Testis (tissue), 2 donors: Measurements from ENCODE around the gene AJUBA.

Source experiments
- CTCF ChIP-seq, 3 experiments: fragments of 450-650 bp in 2 of 3; fragments of 200-600 bp in 1 of 3; sonication (generic) in 1 of 3; IDR thresholded peaks; one replicate each; pipeline ENCODE4 v1.5.1; 2016 to 2019; ENCODE audit warnings: antibody characterized with exemption in 3 of 3, mild to moderate bottlenecking in 2 of 3, moderate library complexity in 1 of 3
- POLR2A ChIP-seq: fragments of 450-650 bp; IDR thresholded peaks from one replicate; pipeline ENCODE4 v1.6.1; 2017; ENCODE audit warnings: antibody characterized with exemption, mild to moderate bottlenecking, moderate library complexity

GRCh38 chr14:22962061-22962676 is 20.2 kb downstream of the AJUBA start:
- TF ChIP-seq CTCF (IDR thresholded peaks at IDR 0.05) (no peak), POLR2A (no peak)
